ACC112 (cell line): ENCODE results near the gene ABTB2.

Experiments
- H2AFZ ChIP-seq: fragments of 200-600 bp; sonication (generic); one replicate; pipeline ENCODE4 v1.6.0; 2017; ENCODE audit warnings: antibody characterized with exemption, low read length; ENCODE audit not compliant: unreplicated experiment
- H3K27ac ChIP-seq: fragments of 200-600 bp; sonication (generic); 2 replicates; pipeline ENCODE4 v1.5.1; 2014; ENCODE audit warnings: low read depth, mild to moderate bottlenecking, antibody characterized with exemption, low read length, moderate library complexity
- H3K27me3 ChIP-seq: fragments of 200-600 bp; sonication (generic); 2 replicates; pipeline ENCODE4 v1.6.1; 2014; ENCODE audit warnings: mild to moderate bottlenecking, antibody characterized with exemption, low read length, moderate library complexity, mixed read lengths; ENCODE audit not compliant: insufficient read depth
- H3K36me3 ChIP-seq: fragments of 200-600 bp; sonication (generic); 2 replicates; pipeline ENCODE4 v1.6.1; 2016; ENCODE audit warnings: mild to moderate bottlenecking, antibody characterized with exemption, low read length, moderate library complexity, mixed read lengths; ENCODE audit not compliant: insufficient read depth
- H3K4me1 ChIP-seq: fragments of 200-600 bp; sonication (generic); one replicate; pipeline ENCODE4 v1.6.1; 2016; ENCODE audit warnings: low read length, mixed read lengths; ENCODE audit not compliant: insufficient read depth, unreplicated experiment, control insufficient read depth
- H3K4me3 ChIP-seq: fragments of 200-600 bp; sonication (generic); 2 replicates; pipeline ENCODE4 v1.5.1; 2014; ENCODE audit warnings: mild to moderate bottlenecking, low read depth, low read length
- H3K79me2 ChIP-seq: fragments of 200-600 bp; sonication (generic); one replicate; pipeline ENCODE4 v1.6.0; 2016; ENCODE audit warnings: low read length; ENCODE audit not compliant: control insufficient read depth, unreplicated experiment, insufficient read depth

ABTB2 gene

GRCh38 chr11:34263441-34264091 is 94.2 kb downstream of the ABTB2 start:
- Histone ChIP-seq H3K36me3 (no peaks in the 10 kb centered on the region), H2AFZ (no peak overlapping the region), H3K4me1 (peaks cover 45% of the 10 kb centered on the region), H3K27ac (no peak overlapping the region), H3K4me3 (no peak overlapping the region), H3K79me2 (peaks cover 3% of the 10 kb centered on the region), H3K27me3 (no peaks in the 10 kb centered on the region)

- Histone ChIP-seq H3K27me3 (no peaks in the 10 kb centered on the region), H2AFZ (no peak overlapping the region), H3K79me2 (peaks cover 3% of the 10 kb centered on the region), H3K4me3 (no peak overlapping the region), H3K4me1 (peaks cover 45% of the 10 kb centered on the region), H3K27ac (no peak overlapping the region), H3K36me3 (no peaks in the 10 kb centered on the region)
Measured at GRCh38 chr11:34262531-34263081, 95.2 kb downstream of the ABTB2 start.

- Histone ChIP-seq H3K36me3 (no peaks in the 10 kb centered on the region), H3K4me1 (peaks cover 38% of the 10 kb centered on the region), H2AFZ (no peak overlapping the region), H3K27ac (no peak overlapping the region), H3K27me3 (no peaks in the 10 kb centered on the region), H3K4me3 (no peak overlapping the region), H3K79me2 (peaks cover 3% of the 10 kb centered on the region)
Measured at GRCh38 chr11:34261820-34262219, 96.0 kb downstream of the ABTB2 start.

GRCh38 chr11:34261095-34261494 is 96.7 kb downstream of the ABTB2 start:
- no peaks in the 10 kb centered on the region for H3K27me3 ChIP-seq
- H3K4me3 ChIP-seq: no peak overlapping the region
- H2AFZ ChIP-seq: no peak overlapping the region
- H3K27ac ChIP-seq: no peak overlapping the region
- no peaks in the 10 kb centered on the region for H3K36me3 ChIP-seq
- peaks cover 31% of the 10 kb centered on the region for H3K4me1 ChIP-seq
- H3K79me2 ChIP-seq: peaks cover 3% of the 10 kb centered on the region

GRCh38 chr11:34260072-34260575 is 97.7 kb downstream of the ABTB2 start:
- Histone ChIP-seq H3K36me3 (no peaks in the 10 kb centered on the region), H3K79me2 (peaks cover 3% of the 10 kb centered on the region), H3K4me1 (peaks cover 28% of the 10 kb centered on the region), H3K27me3 (no peaks in the 10 kb centered on the region), H2AFZ (no peak overlapping the region), H3K27ac (no peak overlapping the region), H3K4me3 (no peak overlapping the region)

GRCh38 chr11:34259087-34259486 is 98.7 kb downstream of the ABTB2 start:
- Histone ChIP-seq H3K4me3 (no peak overlapping the region), H3K27me3 (no peaks in the 10 kb centered on the region), H2AFZ (no peak overlapping the region), H3K79me2 (peaks cover under 1% of the 10 kb centered on the region), H3K36me3 (no peaks in the 10 kb centered on the region), H3K27ac (no peak overlapping the region), H3K4me1 (peaks cover 23% of the 10 kb centered on the region)

GRCh38 chr11:34256626-34257025 is 101.2 kb downstream of the ABTB2 start:
- Histone ChIP-seq H3K27ac (no peak overlapping the region), H3K4me3 (no peak overlapping the region), H3K27me3 (no peaks in the 10 kb centered on the region), H3K4me1 (peaks cover 6% of the 10 kb centered on the region), H2AFZ (no peak overlapping the region), H3K36me3 (no peaks in the 10 kb centered on the region), H3K79me2 (no peaks in the 10 kb centered on the region)

- H3K27ac ChIP-seq: no peak overlapping the region
- H3K4me3 ChIP-seq: no peak overlapping the region
- peaks cover 9% of the 10 kb centered on the region for H3K4me1 ChIP-seq
- H3K27me3 ChIP-seq: no peaks in the 10 kb centered on the region
- no peak overlapping the region for H2AFZ ChIP-seq
- no peaks in the 10 kb centered on the region for H3K36me3 ChIP-seq
- H3K79me2 ChIP-seq: no peaks in the 10 kb centered on the region
Measured at GRCh38 chr11:34256150-34256549, 101.7 kb downstream of the ABTB2 start.

- H3K27ac ChIP-seq: no peak overlapping the region
- H3K4me3 ChIP-seq: no peak overlapping the region
- H3K36me3 ChIP-seq: no peaks in the 10 kb centered on the region
- H2AFZ ChIP-seq: no peak overlapping the region
- no peaks in the 10 kb centered on the region for H3K79me2 ChIP-seq
- H3K27me3 ChIP-seq: no peaks in the 10 kb centered on the region
- H3K4me1 ChIP-seq: peaks cover 17% of the 10 kb centered on the region
Measured at GRCh38 chr11:34255101-34255500, 102.7 kb downstream of the ABTB2 start.

- no peaks in the 10 kb centered on the region for H3K79me2 ChIP-seq
- H3K27ac ChIP-seq: no peak overlapping the region
- H3K4me1 ChIP-seq: peaks cover 17% of the 10 kb centered on the region
Measured at GRCh38 chr11:34254011-34254410, 103.8 kb downstream of the ABTB2 start.

GRCh38 chr11:34252651-34253050 is 105.2 kb downstream of the ABTB2 start:
- no peaks in the 10 kb centered on the region for H3K27me3 ChIP-seq
- no peak overlapping the region for H3K27ac ChIP-seq
- H3K4me1 ChIP-seq: peaks cover 17% of the 10 kb centered on the region

More at GRCh38 chr11:34254011-34254410, 103.8 kb downstream of the ABTB2 start:
- Histone ChIP-seq H2AFZ (no peak overlapping the region), H3K4me3 (no peak overlapping the region), H3K27me3 (no peaks in the 10 kb centered on the region), H3K36me3 (no peaks in the 10 kb centered on the region)

More at GRCh38 chr11:34252651-34253050, 105.2 kb downstream of the ABTB2 start:
- Histone ChIP-seq H2AFZ (no peak overlapping the region), H3K79me2 (no peaks in the 10 kb centered on the region), H3K4me3 (no peak overlapping the region), H3K36me3 (no peaks in the 10 kb centered on the region)
